Right forelimb (tissue), 1 donor: ENCODE measurements around the gene NSG2.
"Not testable (repeated sequence)": the region's sequence is repeated elsewhere in the genome, so short reads cannot be mapped to it uniquely, and the experiment has no call there.

Source experiments
- DNase-seq: peaks from one replicate; pipeline ENCODE4 v3.0.0-alpha.2; 2018

Gene NSG2

GRCh38 chr5:174106997-174107655, 61.6 kb downstream of the NSG2 start:
- no peak for DNase-seq

- no peak for DNase-seq
Measured at GRCh38 chr5:174108745-174109144, 63.2 kb downstream of the NSG2 start.

GRCh38 chr5:174109698-174110260, 64.3 kb downstream of the NSG2 start:
- DNase-seq = no peak

GRCh38 chr5:174110310-174110709, 64.8 kb downstream of the NSG2 start:
- DNase-seq = no peak

GRCh38 chr5:174111287-174111973, 65.9 kb downstream of the NSG2 start:
- DNase-seq = no peak

- no peak for DNase-seq
Measured at GRCh38 chr5:174115226-174115625, 69.7 kb downstream of the NSG2 start.

- no peak for DNase-seq
Measured at GRCh38 chr5:174118823-174119467, 73.4 kb downstream of the NSG2 start.

- no peak for DNase-seq
Measured at GRCh38 chr5:174119468-174119881, 74.0 kb downstream of the NSG2 start.

GRCh38 chr5:174120401-174121005, 75.0 kb downstream of the NSG2 start:
- DNase-seq = no peak

GRCh38 chr5:174134545-174134944, 89.0 kb downstream of the NSG2 start:
- no peak for DNase-seq

- no peak for DNase-seq
Measured at GRCh38 chr5:174139623-174140022, 94.1 kb downstream of the NSG2 start.

GRCh38 chr5:174140452-174141020, 95.0 kb downstream of the NSG2 start:
- no peak for DNase-seq

- DNase-seq = no peak
Measured at GRCh38 chr5:174141398-174141797, 95.9 kb downstream of the NSG2 start.

- DNase-seq = no peak
Measured at GRCh38 chr5:174145091-174145490, 99.6 kb downstream of the NSG2 start.

GRCh38 chr5:174145821-174146220, 100.3 kb downstream of the NSG2 start:
- DNase-seq = no peak

- DNase-seq = no peak
Measured at GRCh38 chr5:174146556-174146955, 101.0 kb downstream of the NSG2 start.

GRCh38 chr5:174147012-174147411, 101.5 kb downstream of the NSG2 start:
- not testable (repeated sequence) for DNase-seq

- no peak for DNase-seq
Measured at GRCh38 chr5:174147551-174147950, 102.0 kb downstream of the NSG2 start.

- DNase-seq = no peak
Measured at GRCh38 chr5:174148721-174149120, 103.2 kb downstream of the NSG2 start.

GRCh38 chr5:174149426-174149825, 103.9 kb downstream of the NSG2 start:
- no peak for DNase-seq

GRCh38 chr5:174149989-174150388, 104.5 kb downstream of the NSG2 start:
- no peak for DNase-seq

- no peak for DNase-seq
Measured at GRCh38 chr5:174151599-174152181, 106.2 kb downstream of the NSG2 start.

- no peak for DNase-seq
Measured at GRCh38 chr5:174154559-174154958, 109.1 kb downstream of the NSG2 start.
